AG10803 (cell line): ENCODE measurements around the gene HOXB3.
A peak's percentile ranks its signal among the peaks of the same experiment; 100 is the strongest.

Source experiments
- DNase-seq: peaks from one replicate; pipeline ENCODE4 v3.0.0; 2010; ENCODE audit warnings: low read depth
- H3K4me3 ChIP-seq: 2 replicates; pipeline ENCODE4 v1.5.1; 2011; ENCODE audit warnings: mild to moderate bottlenecking, low read length, control low read depth
- TF ChIP-seq, protein P1 (sequence below): conservative IDR thresholded peaks from 2 replicates; pipeline ENCODE4 v1.5.1; 2011; ENCODE audit warnings: mild to moderate bottlenecking, low read length, control low read depth, inconsistent platforms

The HOXB3 gene

GRCh38 chr17:48549914-48550501 lies 40.0 kb downstream of the HOXB3 start:
- peak; percentile 81 for DNase-seq
- TF ChIP-seq, protein P1, sequence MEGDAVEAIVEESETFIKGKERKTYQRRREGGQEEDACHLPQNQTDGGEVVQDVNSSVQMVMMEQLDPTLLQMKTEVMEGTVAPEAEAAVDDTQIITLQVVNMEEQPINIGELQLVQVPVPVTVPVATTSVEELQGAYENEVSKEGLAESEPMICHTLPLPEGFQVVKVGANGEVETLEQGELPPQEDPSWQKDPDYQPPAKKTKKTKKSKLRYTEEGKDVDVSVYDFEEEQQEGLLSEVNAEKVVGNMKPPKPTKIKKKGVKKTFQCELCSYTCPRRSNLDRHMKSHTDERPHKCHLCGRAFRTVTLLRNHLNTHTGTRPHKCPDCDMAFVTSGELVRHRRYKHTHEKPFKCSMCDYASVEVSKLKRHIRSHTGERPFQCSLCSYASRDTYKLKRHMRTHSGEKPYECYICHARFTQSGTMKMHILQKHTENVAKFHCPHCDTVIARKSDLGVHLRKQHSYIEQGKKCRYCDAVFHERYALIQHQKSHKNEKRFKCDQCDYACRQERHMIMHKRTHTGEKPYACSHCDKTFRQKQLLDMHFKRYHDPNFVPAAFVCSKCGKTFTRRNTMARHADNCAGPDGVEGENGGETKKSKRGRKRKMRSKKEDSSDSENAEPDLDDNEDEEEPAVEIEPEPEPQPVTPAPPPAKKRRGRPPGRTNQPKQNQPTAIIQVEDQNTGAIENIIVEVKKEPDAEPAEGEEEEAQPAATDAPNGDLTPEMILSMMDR = no peak; the same call in 1 of the 2 replicates
- H3K4me3 ChIP-seq = peak overlapping the region; percentile 34

GRCh38 chr17:48549281-48549630 lies 40.8 kb downstream of the HOXB3 start:
- H3K4me3 ChIP-seq = no peak overlapping the region
- TF ChIP-seq, protein P1 = no peak
- DNase-seq = no peak

GRCh38 chr17:48548523-48549280 lies 41.3 kb downstream of the HOXB3 start:
- TF ChIP-seq, protein P1 = no peak
- H3K4me3 ChIP-seq = peak overlapping the region; percentile 24
- DNase-seq = no peak

- TF ChIP-seq, protein P1 = no peak
- DNase-seq = peak; percentile 82
Measured at GRCh38 chr17:48547808-48548522, 42.1 kb downstream of the HOXB3 start.

DNA sequence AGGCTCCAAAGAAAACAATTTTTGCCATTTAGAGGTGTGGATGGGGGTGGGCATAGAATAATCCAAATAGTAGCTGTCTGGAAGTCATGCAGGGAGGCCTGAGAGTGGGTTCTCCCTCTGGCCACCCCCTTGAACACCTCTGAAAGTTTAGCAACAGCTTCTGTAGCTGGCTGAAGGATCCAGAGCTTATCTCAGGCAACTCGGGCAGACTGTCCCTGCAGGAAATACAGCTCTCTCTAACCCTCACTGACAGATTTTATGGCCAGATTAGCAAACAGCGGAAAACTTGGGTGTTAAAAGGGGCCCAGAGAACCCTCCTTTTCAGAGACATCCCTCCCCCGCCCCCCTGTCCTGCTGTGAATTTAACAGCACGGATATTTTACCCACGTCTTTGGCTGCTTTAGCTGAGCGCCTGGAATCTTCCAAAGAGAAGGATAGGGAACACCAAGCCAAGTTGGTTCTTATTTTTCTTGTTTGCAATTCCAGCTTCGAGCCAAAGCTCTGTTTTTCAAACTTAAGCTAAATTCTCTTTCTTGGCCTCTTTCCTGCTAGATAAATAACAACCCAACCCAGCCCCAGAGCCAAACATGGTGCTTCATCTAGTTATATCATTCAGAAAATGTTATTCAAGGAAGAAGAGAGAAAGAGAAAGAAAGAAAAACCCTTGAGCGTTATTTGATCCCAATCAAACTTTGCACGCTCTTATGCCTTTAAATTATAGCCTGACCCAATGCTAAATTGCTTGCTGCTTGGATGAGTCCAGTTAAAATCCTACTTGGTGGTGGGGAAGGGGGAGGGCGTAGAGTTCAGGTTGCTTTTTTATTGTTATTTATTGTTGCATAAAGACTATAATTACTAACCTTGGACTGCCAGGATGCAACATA lies 42.9 kb downstream of the HOXB3 start:
- TF ChIP-seq, protein P1 = no peak
- peak; percentile 68 for DNase-seq
- peak overlapping the region; percentile 39 for H3K4me3 ChIP-seq

More at GRCh38 chr17:48547808-48548522, 42.1 kb downstream of the HOXB3 start:
- H3K4me3 ChIP-seq = peak overlapping the region; percentile 39

GRCh38 chr17:48546137-48546923 lies 43.7 kb downstream of the HOXB3 start:
- peak; percentile 65 for DNase-seq
- TF ChIP-seq, protein P1 = no peak
- H3K4me3 ChIP-seq = peak overlapping the region; percentile 39
